H1 (cell line): Measurements from ENCODE around the gene AP5M1. TPM values are rescaled to one million over a fixed set of nuclear protein-coding genes. Genes with fewer than 3 reads are reported as not detected.

ENCODE experiments used
- RNF2 ChIP-seq: fragments of 200-900, 300-1000 bp; sonication (generic); IDR thresholded peaks from 2 replicates; pipeline ENCODE4 v1.7.1; 2016; ENCODE audit warnings: borderline replicate concordance, low read depth, mild to moderate bottlenecking, antibody characterized with exemption, low read length; ENCODE audit not compliant: poor library complexity, severe bottlenecking; ENCODE audit errors: missing control alignments
- polyA plus RNA-seq, 7 experiments: library from polyadenylated mRNA; depleted of rRNA in 3 of 7; stranded (reverse) in 5 of 7; unstranded in 2 of 7; fragments of >200 nt in 5 of 7; fragments of 200-250 nt in 2 of 7; gene quantifications; 1 replicate in 5 of 7; 2 replicates in 1 of 7; 4 replicates in 1 of 7; pipeline versions ENCODE4 v1.2.1 to v1.2.3, GENCODE V29; 2011 to 2013; ENCODE audit warnings: missing spikeins in 2 of 7, mixed read lengths in 2 of 7
- total RNA-seq: library from RNA; stranded (reverse); fragmentation: NEBNext Ultra II Directional; extraction: Animal tissue kit (Norgen Biotek cat#: 25700); gene quantifications from 2 replicates; pipeline ENCODE4 v1.2.1, GENCODE V29; 2021

The AP5M1 gene
- total and polyA plus RNA-seq, 2 of the 8 experiments (the other 6 are each of a cell fraction or from before 2014, with no cell fraction given), result 20.9 to 51.9 TPM

- TF ChIP-seq RNF2, result no peak
Observed at GRCh38 chr14:57290751-57291150, 22.0 kb downstream of the AP5M1 start (continued).
